DMS79 treated with DMSO at 0.1 percent for 48 hours (cell line): ENCODE results near the gene ESRRG.

Source experiments
- DNase-seq: peaks from one replicate; lab custom pipeline; 2025; lab: John Stamatoyannopoulos, UW

The ESRRG gene

DNA sequence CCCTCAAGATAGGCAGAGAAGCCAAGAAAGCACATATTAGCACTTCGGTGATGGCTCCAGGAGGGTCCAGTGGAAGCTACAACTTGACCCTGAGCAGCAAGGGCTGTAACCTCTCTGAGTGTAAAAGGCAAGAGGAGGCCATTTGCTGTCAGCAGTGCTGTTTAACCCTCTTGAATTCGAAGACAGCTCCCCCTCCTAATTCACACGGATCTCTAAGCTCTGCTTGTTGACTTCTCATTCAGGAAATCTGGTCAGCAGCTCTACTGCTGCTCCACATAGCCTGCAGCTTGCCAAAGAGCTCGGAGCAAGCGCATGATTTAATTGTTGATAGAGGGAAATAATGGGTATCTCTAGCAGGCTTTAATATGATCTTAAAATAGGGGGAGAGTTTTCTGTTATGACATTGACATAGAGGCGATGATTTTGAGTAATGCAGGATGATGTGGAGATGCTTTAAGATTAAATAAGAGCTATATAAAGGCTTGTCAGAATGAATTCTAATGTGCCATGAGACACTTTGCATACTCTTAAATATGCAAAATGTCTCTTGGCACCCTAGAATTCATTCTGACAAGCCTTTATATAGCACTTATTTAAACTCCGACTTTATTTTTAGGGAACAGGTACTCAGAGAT, 220.6 kb downstream of the ESRRG start:
- DNase-seq: no peak

DNA sequence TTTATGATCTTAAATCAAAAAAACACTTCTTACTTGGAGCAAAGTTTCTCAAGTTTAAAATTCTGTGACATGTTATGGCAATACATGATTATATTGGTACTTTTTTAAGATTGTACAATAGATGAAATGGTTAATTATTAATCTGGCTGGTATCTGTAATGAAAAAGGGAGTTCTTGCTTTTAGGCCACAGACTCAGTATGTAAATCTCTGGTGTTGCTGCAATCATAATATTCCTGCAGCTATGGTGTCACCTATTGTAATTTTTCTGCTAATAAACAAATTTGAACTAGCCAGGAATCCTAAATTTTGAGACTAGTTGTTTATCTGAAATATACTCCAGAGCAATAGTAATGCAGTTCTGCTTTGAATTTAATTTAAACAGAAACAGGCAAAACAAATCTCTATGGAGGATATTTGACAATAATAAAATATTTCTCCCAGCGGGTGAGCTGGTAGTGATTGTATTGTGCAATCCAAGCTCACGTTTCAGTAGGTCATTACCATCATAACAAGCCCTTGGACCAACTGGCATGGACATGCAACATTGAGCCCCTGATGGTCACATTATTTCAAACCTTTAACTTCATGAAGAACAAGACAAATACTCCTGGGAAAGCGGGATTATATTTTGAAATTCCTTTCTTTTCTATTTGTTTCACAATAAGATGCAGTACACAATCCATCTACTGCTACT, 222.8 kb downstream of the ESRRG start:
- no peak for DNase-seq

- DNase-seq: no peak
Observed at GRCh38 chr1:216499581-216500272, 223.5 kb downstream of the ESRRG start.

GRCh38 chr1:216498277-216498676, 225.0 kb downstream of the ESRRG start:
- DNase-seq: no peak

GRCh38 chr1:216485042-216485441, 238.2 kb downstream of the ESRRG start:
- no peak for DNase-seq

- no peak for DNase-seq
Observed at GRCh38 chr1:216483672-216484401, 239.4 kb downstream of the ESRRG start.

GRCh38 chr1:216482620-216483019, 240.6 kb downstream of the ESRRG start:
- DNase-seq: no peak

DNA sequence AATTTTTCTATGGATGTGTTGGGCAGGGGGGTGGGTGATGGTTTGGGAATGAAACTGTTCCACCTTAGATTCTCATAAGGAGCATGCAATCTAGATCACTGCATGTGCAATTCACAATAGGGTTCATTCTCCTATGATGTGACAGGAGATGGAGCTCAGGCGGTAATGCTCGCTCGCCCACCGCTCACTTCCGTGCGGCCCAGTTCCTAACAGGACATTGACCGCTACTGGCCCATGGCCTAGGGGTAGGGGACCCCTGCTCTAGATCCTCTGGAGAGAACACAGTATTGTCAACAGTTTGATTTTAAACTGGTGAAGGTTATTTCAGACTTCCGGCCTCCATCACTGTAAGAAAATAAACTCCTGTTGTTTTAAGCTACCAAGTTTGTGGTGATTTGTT, 245.0 kb downstream of the ESRRG start:
- DNase-seq: no peak

GRCh38 chr1:216476341-216476740, 246.9 kb downstream of the ESRRG start:
- no peak for DNase-seq

DNA sequence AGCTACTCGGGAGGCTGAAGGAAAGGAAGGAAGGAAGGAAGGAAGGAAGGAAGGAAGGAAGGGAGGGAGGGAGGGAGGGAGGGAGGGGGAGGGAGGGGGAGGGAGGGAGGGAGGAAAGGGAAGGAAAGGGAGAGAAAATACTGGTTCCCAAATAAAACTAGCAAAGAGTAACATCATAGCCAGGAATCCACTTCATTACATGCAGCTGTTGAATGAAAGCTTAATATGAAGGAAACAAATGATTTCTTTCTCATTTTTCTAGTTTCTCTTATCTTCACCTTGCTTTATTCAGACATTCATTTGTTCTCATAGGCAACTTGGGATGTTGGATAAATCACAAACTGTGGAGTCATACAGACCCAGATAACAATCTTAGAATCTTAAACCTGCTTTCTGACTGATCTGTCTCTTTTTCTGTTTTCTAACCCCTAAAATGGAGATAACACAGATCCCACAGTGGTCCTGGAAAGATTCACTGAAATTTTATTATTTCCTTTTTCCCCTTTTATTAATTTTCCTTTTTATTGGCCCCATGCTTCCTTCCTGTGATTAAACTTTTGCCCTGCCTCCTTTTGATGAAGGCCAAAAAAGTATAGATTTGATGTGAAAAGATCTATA, 247.5 kb downstream of the ESRRG start:
- DNase-seq: no peak

GRCh38 chr1:216466162-216466801, 256.9 kb downstream of the ESRRG start:
- DNase-seq: no peak

DNA sequence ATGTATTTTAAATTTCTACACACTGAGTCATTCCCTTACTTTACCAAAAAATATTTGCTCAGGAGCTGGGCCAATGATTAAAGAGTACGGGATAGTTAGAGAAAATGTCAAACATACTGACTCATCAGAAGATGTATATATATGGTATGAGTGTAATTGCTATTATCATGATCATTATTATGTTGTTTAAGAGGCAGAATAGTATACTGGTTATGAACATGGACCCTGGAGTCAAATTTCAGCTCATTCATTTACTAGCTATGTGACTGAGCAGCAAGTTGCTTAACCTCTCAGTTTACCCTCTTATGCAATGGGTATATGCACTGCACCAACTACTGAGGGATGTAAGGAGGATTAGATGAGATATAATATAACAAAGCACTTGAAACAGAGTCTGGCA, 258.7 kb downstream of the ESRRG start:
- DNase-seq: no peak

DNA sequence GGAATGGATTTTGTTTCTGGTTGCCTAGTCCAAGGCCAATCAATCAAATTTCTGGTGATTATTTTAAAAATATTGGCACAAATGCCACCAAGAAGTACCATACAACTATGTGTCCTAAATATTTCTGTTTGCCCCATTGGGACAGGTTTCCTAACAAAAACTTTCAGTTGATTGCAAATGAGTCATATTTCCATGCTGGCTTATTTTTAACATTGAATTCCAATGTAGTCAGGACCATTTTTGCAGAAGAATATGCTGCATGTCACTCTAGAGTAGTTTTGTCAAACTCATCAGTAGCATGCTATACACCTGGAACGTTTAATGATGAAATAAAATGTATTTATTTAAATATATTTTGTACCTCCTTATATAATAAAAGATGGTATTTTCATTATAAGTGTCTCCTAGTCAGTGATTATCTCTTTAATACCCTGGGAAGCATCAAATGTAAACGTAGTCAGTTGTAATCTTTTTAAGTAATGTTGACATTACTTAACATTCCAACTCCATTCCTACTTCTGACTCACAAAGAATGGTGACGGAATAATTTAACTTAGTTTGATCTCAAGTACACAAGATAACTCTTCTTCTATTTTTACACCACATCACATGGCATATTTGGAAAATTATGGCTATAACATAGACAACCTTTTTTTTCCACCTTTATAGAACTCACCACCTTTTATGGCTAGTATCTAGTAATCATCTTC, 261.0 kb downstream of the ESRRG start:
- no peak for DNase-seq

DNA sequence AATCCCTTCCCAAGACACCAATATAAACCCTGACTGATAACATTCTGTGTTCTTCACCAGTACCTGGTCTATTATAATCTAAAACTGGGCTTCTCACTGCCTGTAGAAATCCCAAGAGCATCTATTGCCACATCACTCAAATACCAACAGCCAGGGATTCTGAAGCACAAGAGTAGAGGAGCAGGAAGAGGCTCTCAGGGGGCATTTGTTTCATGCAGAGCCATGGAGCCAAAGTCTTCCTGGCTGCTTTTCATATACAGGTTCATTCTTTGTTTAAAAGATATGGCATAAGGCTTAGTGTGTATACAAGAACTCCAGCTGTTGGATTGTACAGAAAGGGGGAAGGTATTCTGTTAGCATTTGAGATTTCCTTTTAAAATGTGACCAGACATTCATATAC, 261.8 kb downstream of the ESRRG start:
- DNase-seq: no peak

DNA sequence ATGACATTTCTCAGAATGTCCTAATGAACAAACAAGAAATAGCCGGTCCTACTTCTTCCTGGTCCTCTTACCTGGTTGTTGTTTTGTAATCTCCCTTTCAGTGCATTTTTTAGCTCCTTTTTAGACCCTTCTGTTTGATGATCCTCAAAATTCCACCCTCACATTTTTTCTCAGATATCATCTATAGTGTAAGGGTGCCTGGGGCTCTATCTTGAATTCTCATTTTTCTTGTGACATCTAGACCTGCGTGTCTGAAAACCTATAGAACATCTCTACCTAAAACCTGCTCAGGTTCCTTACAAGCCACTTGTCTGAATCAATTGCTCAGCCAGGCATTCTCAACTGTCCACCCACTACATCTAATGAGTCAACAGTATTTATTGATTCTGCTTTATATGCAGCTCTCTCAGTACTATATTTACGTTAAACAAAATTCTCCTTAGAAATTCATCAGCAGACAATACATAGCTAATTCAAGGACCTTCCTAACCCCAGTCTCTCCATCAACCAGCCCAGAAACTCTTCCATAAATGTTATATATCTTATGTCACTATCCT, 263.5 kb downstream of the ESRRG start:
- no peak for DNase-seq

GRCh38 chr1:216458812-216459211, 264.4 kb downstream of the ESRRG start:
- DNase-seq: no peak

DNA sequence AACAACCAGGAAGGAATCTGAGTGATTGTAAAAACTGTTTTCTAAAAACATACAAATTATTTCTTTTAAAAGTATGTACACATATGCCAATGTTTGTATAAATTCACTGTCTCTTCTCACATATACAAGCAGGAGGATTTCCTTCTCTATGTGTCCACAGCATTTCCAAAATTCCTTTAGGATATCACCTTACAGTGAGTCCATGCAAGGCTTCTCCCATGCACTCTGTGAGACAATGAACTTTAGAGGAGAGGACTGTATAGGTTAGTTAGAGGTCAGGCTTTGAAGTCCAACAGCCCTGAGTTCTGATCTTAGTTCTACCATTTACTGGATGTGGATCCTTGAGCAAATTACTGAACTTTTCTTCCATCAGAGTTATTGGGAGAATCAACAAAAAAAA, 265.9 kb downstream of the ESRRG start:
- DNase-seq: no peak

GRCh38 chr1:216456682-216457081, 266.5 kb downstream of the ESRRG start:
- no peak for DNase-seq

- DNase-seq: no peak
Observed at GRCh38 chr1:216453777-216454176, 269.5 kb downstream of the ESRRG start.
